ENCODE measurements around the gene RPL28. TPM values are rescaled to one million over a fixed set of nuclear protein-coding genes. Genes with fewer than 3 reads are reported as not detected.

Gene RPL28
- total and polyA plus RNA-seq, 2 of the 13 experiments (the other 11 are each of a cell fraction or from before 2014, with no cell fraction given), result 105 to 420 TPM

DNA sequence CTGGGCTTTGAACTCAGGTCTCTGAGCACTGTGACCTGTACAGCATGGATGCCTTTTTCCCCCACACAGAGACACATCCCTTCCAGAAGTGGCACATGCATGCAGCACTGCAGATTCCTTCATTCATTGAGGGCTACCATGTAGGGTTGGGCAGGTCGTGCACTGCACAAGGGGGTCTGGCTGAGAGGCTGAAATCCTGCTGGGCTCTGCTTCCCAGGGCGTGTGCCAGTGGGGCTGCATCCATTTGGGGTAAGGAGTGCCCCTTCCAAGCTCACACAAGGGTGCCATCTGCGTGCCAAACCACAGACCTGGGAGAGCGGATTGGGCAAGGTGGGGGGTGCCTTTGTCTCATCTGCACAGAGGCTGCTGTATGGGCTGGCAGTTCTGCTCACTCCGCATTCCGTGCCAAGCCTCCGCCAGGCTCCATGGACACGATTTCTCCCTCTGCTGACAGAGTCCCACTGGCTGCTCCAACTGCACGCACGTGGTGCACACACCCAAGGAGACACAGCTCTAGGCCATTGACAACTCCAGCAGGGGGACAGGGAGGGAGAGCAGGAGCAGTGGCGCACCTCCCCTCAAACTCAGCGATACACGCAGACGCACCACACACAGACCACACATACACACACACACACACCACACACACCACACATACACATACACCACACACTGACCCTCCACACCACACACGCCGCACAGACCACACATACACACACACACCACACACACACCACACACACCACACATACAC, 61.9 kb downstream of the RPL28 start (continued):
- TF ChIP-seq, protein P1, sequence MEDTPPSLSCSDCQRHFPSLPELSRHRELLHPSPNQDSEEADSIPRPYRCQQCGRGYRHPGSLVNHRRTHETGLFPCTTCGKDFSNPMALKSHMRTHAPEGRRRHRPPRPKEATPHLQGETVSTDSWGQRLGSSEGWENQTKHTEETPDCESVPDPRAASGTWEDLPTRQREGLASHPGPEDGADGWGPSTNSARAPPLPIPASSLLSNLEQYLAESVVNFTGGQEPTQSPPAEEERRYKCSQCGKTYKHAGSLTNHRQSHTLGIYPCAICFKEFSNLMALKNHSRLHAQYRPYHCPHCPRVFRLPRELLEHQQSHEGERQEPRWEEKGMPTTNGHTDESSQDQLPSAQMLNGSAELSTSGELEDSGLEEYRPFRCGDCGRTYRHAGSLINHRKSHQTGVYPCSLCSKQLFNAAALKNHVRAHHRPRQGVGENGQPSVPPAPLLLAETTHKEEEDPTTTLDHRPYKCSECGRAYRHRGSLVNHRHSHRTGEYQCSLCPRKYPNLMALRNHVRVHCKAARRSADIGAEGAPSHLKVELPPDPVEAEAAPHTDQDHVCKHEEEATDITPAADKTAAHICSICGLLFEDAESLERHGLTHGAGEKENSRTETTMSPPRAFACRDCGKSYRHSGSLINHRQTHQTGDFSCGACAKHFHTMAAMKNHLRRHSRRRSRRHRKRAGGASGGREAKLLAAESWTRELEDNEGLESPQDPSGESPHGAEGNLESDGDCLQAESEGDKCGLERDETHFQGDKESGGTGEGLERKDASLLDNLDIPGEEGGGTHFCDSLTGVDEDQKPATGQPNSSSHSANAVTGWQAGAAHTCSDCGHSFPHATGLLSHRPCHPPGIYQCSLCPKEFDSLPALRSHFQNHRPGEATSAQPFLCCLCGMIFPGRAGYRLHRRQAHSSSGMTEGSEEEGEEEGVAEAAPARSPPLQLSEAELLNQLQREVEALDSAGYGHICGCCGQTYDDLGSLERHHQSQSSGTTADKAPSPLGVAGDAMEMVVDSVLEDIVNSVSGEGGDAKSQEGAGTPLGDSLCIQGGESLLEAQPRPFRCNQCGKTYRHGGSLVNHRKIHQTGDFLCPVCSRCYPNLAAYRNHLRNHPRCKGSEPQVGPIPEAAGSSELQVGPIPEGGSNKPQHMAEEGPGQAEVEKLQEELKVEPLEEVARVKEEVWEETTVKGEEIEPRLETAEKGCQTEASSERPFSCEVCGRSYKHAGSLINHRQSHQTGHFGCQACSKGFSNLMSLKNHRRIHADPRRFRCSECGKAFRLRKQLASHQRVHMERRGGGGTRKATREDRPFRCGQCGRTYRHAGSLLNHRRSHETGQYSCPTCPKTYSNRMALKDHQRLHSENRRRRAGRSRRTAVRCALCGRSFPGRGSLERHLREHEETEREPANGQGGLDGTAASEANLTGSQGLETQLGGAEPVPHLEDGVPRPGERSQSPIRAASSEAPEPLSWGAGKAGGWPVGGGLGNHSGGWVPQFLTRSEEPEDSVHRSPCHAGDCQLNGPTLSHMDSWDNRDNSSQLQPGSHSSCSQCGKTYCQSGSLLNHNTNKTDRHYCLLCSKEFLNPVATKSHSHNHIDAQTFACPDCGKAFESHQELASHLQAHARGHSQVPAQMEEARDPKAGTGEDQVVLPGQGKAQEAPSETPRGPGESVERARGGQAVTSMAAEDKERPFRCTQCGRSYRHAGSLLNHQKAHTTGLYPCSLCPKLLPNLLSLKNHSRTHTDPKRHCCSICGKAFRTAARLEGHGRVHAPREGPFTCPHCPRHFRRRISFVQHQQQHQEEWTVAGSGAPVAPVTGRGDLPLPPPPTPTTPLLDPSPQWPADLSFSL (CRISPR knock-in tag; IDR thresholded peaks at IDR 0.05), result peak; percentile 96
- TF ChIP-seq, protein P2, sequence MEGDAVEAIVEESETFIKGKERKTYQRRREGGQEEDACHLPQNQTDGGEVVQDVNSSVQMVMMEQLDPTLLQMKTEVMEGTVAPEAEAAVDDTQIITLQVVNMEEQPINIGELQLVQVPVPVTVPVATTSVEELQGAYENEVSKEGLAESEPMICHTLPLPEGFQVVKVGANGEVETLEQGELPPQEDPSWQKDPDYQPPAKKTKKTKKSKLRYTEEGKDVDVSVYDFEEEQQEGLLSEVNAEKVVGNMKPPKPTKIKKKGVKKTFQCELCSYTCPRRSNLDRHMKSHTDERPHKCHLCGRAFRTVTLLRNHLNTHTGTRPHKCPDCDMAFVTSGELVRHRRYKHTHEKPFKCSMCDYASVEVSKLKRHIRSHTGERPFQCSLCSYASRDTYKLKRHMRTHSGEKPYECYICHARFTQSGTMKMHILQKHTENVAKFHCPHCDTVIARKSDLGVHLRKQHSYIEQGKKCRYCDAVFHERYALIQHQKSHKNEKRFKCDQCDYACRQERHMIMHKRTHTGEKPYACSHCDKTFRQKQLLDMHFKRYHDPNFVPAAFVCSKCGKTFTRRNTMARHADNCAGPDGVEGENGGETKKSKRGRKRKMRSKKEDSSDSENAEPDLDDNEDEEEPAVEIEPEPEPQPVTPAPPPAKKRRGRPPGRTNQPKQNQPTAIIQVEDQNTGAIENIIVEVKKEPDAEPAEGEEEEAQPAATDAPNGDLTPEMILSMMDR (CRISPR knock-in tag; IDR thresholded peaks at IDR 0.05), result 0 out of 2 replicates have a peak, but pooled peaks have one; percentile 20
- TF ChIP-seq, protein P3, sequence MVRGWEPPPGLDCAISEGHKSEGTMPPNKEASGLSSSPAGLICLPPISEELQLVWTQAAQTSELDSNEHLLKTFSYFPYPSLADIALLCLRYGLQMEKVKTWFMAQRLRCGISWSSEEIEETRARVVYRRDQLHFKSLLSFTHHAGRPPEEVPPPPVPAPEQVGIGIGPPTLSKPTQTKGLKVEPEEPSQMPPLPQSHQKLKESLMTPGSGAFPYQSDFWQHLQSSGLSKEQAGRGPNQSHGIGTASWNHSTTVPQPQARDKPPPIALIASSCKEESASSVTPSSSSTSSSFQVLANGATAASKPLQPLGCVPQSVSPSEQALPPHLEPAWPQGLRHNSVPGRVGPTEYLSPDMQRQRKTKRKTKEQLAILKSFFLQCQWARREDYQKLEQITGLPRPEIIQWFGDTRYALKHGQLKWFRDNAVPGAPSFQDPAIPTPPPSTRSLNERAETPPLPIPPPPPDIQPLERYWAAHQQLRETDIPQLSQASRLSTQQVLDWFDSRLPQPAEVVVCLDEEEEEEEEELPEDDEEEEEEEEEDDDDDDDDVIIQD (CRISPR knock-in tag; IDR thresholded peaks at IDR 0.05; ENCODE audit: low read depth), result no peak
- peak; percentile 32; the same call in 1 of the 3 replicates for TF ChIP-seq MXI1 (IDR thresholded peaks at IDR 0.05; ENCODE audit: borderline replicate concordance, low read depth, low read length)
- no peak for TF ChIP-seq HNRNPLL (IDR thresholded peaks at IDR 0.05; ENCODE audit: low read depth, low read length, poor library complexity, severe bottlenecking)
- TF ChIP-seq ZBTB42 (CRISPR knock-in tag; IDR thresholded peaks at IDR 0.05), result no peak
- no peak for TF ChIP-seq ZNF383 (CRISPR knock-in tag; IDR thresholded peaks at IDR 0.05; ENCODE audit: borderline replicate concordance)
- TF ChIP-seq, protein P4, sequence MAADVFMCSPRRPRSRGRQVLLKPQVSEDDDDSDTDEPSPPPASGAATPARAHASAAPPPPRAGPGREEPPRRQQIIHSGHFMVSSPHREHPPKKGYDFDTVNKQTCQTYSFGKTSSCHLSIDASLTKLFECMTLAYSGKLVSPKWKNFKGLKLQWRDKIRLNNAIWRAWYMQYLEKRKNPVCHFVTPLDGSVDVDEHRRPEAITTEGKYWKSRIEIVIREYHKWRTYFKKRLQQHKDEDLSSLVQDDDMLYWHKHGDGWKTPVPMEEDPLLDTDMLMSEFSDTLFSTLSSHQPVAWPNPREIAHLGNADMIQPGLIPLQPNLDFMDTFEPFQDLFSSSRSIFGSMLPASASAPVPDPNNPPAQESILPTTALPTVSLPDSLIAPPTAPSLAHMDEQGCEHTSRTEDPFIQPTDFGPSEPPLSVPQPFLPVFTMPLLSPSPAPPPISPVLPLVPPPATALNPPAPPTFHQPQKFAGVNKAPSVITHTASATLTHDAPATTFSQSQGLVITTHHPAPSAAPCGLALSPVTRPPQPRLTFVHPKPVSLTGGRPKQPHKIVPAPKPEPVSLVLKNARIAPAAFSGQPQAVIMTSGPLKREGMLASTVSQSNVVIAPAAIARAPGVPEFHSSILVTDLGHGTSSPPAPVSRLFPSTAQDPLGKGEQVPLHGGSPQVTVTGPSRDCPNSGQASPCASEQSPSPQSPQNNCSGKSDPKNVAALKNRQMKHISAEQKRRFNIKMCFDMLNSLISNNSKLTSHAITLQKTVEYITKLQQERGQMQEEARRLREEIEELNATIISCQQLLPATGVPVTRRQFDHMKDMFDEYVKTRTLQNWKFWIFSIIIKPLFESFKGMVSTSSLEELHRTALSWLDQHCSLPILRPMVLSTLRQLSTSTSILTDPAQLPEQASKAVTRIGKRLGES (CRISPR knock-in tag; IDR thresholded peaks at IDR 0.05; ENCODE audit: borderline replicate concordance), result no peak
- TF ChIP-seq, protein P5, sequence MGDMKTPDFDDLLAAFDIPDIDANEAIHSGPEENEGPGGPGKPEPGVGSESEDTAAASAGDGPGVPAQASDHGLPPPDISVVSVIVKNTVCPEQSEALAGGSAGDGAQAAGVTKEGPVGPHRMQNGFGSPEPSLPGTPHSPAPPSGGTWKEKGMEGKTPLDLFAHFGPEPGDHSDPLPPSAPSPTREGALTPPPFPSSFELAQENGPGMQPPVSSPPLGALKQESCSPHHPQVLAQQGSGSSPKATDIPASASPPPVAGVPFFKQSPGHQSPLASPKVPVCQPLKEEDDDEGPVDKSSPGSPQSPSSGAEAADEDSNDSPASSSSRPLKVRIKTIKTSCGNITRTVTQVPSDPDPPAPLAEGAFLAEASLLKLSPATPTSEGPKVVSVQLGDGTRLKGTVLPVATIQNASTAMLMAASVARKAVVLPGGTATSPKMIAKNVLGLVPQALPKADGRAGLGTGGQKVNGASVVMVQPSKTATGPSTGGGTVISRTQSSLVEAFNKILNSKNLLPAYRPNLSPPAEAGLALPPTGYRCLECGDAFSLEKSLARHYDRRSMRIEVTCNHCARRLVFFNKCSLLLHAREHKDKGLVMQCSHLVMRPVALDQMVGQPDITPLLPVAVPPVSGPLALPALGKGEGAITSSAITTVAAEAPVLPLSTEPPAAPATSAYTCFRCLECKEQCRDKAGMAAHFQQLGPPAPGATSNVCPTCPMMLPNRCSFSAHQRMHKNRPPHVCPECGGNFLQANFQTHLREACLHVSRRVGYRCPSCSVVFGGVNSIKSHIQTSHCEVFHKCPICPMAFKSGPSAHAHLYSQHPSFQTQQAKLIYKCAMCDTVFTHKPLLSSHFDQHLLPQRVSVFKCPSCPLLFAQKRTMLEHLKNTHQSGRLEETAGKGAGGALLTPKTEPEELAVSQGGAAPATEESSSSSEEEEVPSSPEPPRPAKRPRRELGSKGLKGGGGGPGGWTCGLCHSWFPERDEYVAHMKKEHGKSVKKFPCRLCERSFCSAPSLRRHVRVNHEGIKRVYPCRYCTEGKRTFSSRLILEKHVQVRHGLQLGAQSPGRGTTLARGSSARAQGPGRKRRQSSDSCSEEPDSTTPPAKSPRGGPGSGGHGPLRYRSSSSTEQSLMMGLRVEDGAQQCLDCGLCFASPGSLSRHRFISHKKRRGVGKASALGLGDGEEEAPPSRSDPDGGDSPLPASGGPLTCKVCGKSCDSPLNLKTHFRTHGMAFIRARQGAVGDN (CRISPR knock-in tag; IDR thresholded peaks at IDR 0.05), result peak; percentile 21; the same call in 1 of the 2 replicates

All from HepG2 (cell line).